AG04450 (cell line): Measurements from ENCODE around the gene NAA10. TPM values are rescaled to one million over a fixed set of nuclear protein-coding genes. Genes with fewer than 3 reads are reported as not detected.

ENCODE experiments used
- CTCF ChIA-PET: fragments of 300-600, 350-600 bp; formaldehyde crosslinking; extraction: SDS; loops from one replicate; lab custom pipeline; 2022; ENCODE audit warnings: antibody characterized with exemption, inconsistent platforms; lab: Charles Lee
- POLR2A ChIA-PET: fragments of 350-600 bp; formaldehyde crosslinking; extraction: SDS; loops from one replicate; lab custom pipeline; 2021; ENCODE audit warnings: antibody characterized with exemption, inconsistent platforms; lab: Yijun Ruan, JAX
- DNase-seq: peaks from one replicate; pipeline ENCODE4 v3.0.0-alpha.2; 2011; ENCODE audit warnings: low read depth, low spot score
- H3K27ac ChIP-seq: one replicate; pipeline ENCODE4 v1.5.1; 2012; ENCODE audit warnings: low read depth, low read length, control low read depth
- H3K27me3 ChIP-seq: one replicate; pipeline ENCODE4 v1.6.0; 2012; ENCODE audit warnings: low read length; ENCODE audit not compliant: control insufficient read depth, insufficient read depth
- H3K4me3 ChIP-seq: 2 replicates; pipeline ENCODE4 v1.5.1; 2011; ENCODE audit warnings: mild to moderate bottlenecking, low read depth, low read length, control low read depth
- H3K9me3 ChIP-seq: 2 replicates; pipeline ENCODE4 v1.5.1; 2012; ENCODE audit warnings: low read length; ENCODE audit not compliant: control insufficient read depth, insufficient read depth
- polyA plus RNA-seq: library from polyadenylated mRNA; depleted of rRNA; stranded (reverse); fragments of >200 nt; gene quantifications from 2 replicates; pipeline ENCODE4 v1.2.3, GENCODE V29; 2011
- TF ChIP-seq, protein P1 (sequence below): IDR thresholded peaks from 2 replicates; pipeline ENCODE4 v1.5.1; 2011; ENCODE audit warnings: low read depth, low read length, control low read depth, inconsistent platforms

The NAA10 gene
- polyA plus RNA-seq, 1 experiment, result 42.9 TPM

- Histone ChIP-seq H3K4me3 (no peak overlapping the region), H3K9me3 (no peaks in the 10 kb centered on the region; the same call in 1 of the 2 replicates), H3K27me3 (no peaks in the 10 kb centered on the region), H3K27ac (no peak overlapping the region)
- TF ChIP-seq, protein P1, sequence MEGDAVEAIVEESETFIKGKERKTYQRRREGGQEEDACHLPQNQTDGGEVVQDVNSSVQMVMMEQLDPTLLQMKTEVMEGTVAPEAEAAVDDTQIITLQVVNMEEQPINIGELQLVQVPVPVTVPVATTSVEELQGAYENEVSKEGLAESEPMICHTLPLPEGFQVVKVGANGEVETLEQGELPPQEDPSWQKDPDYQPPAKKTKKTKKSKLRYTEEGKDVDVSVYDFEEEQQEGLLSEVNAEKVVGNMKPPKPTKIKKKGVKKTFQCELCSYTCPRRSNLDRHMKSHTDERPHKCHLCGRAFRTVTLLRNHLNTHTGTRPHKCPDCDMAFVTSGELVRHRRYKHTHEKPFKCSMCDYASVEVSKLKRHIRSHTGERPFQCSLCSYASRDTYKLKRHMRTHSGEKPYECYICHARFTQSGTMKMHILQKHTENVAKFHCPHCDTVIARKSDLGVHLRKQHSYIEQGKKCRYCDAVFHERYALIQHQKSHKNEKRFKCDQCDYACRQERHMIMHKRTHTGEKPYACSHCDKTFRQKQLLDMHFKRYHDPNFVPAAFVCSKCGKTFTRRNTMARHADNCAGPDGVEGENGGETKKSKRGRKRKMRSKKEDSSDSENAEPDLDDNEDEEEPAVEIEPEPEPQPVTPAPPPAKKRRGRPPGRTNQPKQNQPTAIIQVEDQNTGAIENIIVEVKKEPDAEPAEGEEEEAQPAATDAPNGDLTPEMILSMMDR, result no peak
- no peak for DNase-seq
- CTCF ChIA-PET, result no interaction called here
- POLR2A ChIA-PET, result no interaction called here
Observed at GRCh38 chrX:153953892-153954557, 19.2 kb upstream of the NAA10 start.

DNA sequence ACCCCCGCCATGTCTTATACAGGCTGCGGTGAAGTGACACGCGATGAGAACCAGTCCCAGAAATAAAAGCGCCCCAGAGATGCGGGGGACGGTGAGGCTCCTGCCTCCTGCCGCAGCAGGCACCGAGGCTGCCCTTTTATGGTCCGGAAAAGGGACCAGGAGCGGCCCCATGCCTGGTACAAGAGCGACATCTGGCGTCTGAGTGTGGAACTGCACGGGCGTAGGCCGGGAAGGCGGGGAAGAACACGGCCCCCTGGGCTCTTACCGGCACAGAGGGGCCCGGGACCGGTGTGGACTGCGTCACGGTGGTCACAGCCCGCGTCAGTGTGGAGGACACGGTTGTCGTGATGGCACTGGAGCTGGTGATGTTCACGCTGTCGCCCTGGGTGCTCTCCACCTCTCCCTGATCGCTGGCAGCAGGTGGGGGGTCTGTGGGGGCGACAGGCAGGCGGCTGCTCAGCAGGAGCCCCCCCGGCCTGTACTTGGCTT, 18.5 kb upstream of the NAA10 start:
- Histone ChIP-seq H3K4me3 (no peak overlapping the region), H3K27me3 (no peaks in the 10 kb centered on the region), H3K27ac (peak overlapping the region; percentile 52), H3K9me3 (no peaks in the 10 kb centered on the region; the same call in 1 of the 2 replicates)
- ChIA-PET CTCF (no interaction called here), POLR2A (no interaction called here)
- no peak for DNase-seq
- TF ChIP-seq, protein P1, result peak; percentile 84

GRCh38 chrX:153952373-153953026, 17.7 kb upstream of the NAA10 start:
- Histone ChIP-seq H3K27me3 (no peaks in the 10 kb centered on the region), H3K4me3 (no peak overlapping the region), H3K9me3 (no peaks in the 10 kb centered on the region; the same call in 1 of the 2 replicates), H3K27ac (peak overlapping the region; percentile 52)
- TF ChIP-seq, protein P1, result no peak
- no peak for DNase-seq
- ChIA-PET POLR2A (no interaction called here), CTCF (interaction anchor here (0.6 to 1.8 kb wide), 3 partner anchors 189 to 197 kb away, joined by 3 to 9 read pairs (median 8); no protein-coding TSS in a partner anchor)

GRCh38 chrX:153951683-153952372, 17.0 kb upstream of the NAA10 start:
- POLR2A ChIA-PET, result no interaction called here

More at GRCh38 chrX:153951683-153952372, 17.0 kb upstream of the NAA10 start:
- no peak overlapping the region for H3K4me3 ChIP-seq
- H3K27me3 ChIP-seq, result no peaks in the 10 kb centered on the region
- no peaks in the 10 kb centered on the region; the same call in 1 of the 2 replicates for H3K9me3 ChIP-seq
- H3K27ac ChIP-seq, result no peak overlapping the region
- no peak for DNase-seq
- CTCF ChIA-PET, result interaction anchor here (1.0 to 1.9 kb wide), 3 partner anchors 15 to 192 kb away, joined by 3 to 9 read pairs (median 6); no protein-coding TSS in a partner anchor
- TF ChIP-seq, protein P1, result no peak
